ENCODE data around the gene MEI4. TPM values are rescaled to one million over a fixed set of nuclear protein-coding genes. Genes with fewer than 3 reads are reported as not detected.

Gene MEI4
- total and polyA plus RNA-seq, 2 donors (not counting 1 experiment from before 2014, with no cell fraction given): not detected

GRCh38 chr6:77796824-77797809 is 144.3 kb downstream of the MEI4 start:
- no peak overlapping the region for H3K9ac ChIP-seq (ENCODE audit: low read length)
- no peaks in the 10 kb centered on the region for H3K4me1 Mint-ChIP-seq
- no peaks in the 10 kb centered on the region for H4K20me1 ChIP-seq (ENCODE audit: control insufficient read depth, insufficient read depth, low read length, poor library complexity, severe bottlenecking)
- H2AFZ ChIP-seq (ENCODE audit: insufficient read depth, low read depth, low read length, poor library complexity, severe bottlenecking): no peak overlapping the region
- H3K27me3 ChIP-seq (replicated peaks in 1 of 4; ENCODE audit: control extremely low read depth in 1 of 4, control insufficient read depth in 3 of 4, insufficient read depth in 4 of 4, low read length in 3 of 4): no peaks in the 10 kb centered on the region
- no peak overlapping the region for H3K4me3 Mint-ChIP-seq
- no peak for ATAC-seq (ENCODE audit: low read depth)
- H3K9me3 ChIP-seq (ENCODE audit: control extremely low read depth in 1 of 3, control insufficient read depth in 2 of 3, insufficient read depth in 1 of 3, low read length in 2 of 3): peaks cover 0 to 3% (median 0%) of the 10 kb centered on the region in 3 donors
- no peak overlapping the region for H3K4me3 ChIP-seq (ENCODE audit: control extremely low read depth in 1 of 5, extremely low read depth in 1 of 5, insufficient read depth in 1 of 5, low read depth in 2 of 5, low read length in 4 of 5)
- H3K79me2 ChIP-seq (ENCODE audit: control insufficient read depth, insufficient read depth, low read length): no peaks in the 10 kb centered on the region
- H3K4me2 ChIP-seq (replicated peaks; ENCODE audit: low read depth, low read length, poor library complexity, severe bottlenecking): no peak overlapping the region
- no peak overlapping the region for H3K27ac ChIP-seq (ENCODE audit: low read length in 2 of 2)
- intact Hi-C loops (cut with micrococcal nuclease): no loop called here
- no peaks in the 10 kb centered on the region for H3K27me3 Mint-ChIP-seq
- H3K4me1 ChIP-seq (ENCODE audit: control insufficient read depth in 2 of 2, insufficient read depth in 2 of 2, low read length in 2 of 2): no peaks in the 10 kb centered on the region
- no peaks in the 10 kb centered on the region for H3K36me3 ChIP-seq (replicated peaks in 1 of 2; ENCODE audit: control extremely low read depth in 1 of 2, control insufficient read depth in 1 of 2, extremely low read depth in 1 of 2, insufficient read depth in 2 of 2, low read length in 1 of 2)
- POLR2A ChIA-PET: no interaction called here
- TF ChIP-seq EZH2 (IDR thresholded peaks at IDR 0.05; ENCODE audit: borderline replicate concordance, insufficient read depth, low read depth, low read length, poor library complexity, severe bottlenecking): no peak
- TF ChIP-seq, protein P1, sequence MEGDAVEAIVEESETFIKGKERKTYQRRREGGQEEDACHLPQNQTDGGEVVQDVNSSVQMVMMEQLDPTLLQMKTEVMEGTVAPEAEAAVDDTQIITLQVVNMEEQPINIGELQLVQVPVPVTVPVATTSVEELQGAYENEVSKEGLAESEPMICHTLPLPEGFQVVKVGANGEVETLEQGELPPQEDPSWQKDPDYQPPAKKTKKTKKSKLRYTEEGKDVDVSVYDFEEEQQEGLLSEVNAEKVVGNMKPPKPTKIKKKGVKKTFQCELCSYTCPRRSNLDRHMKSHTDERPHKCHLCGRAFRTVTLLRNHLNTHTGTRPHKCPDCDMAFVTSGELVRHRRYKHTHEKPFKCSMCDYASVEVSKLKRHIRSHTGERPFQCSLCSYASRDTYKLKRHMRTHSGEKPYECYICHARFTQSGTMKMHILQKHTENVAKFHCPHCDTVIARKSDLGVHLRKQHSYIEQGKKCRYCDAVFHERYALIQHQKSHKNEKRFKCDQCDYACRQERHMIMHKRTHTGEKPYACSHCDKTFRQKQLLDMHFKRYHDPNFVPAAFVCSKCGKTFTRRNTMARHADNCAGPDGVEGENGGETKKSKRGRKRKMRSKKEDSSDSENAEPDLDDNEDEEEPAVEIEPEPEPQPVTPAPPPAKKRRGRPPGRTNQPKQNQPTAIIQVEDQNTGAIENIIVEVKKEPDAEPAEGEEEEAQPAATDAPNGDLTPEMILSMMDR (IDR thresholded peaks at IDR 0.05): no peak
- CTCF ChIA-PET: no interaction called here
- H3K27ac Mint-ChIP-seq: no peak overlapping the region
- DNase-seq: no peak
- H3K9me3 Mint-ChIP-seq (ENCODE audit: insufficient read depth): peaks cover 7% of the 10 kb centered on the region
- WGBS (ENCODE audit: insufficient coverage): 86% methylated on average over 3 of the region's 6 CpGs

GRCh38 chr6:77812304-77812703 is 159.5 kb downstream of the MEI4 start:
- H3K4me3 Mint-ChIP-seq: no peak overlapping the region

More at GRCh38 chr6:77812304-77812703, 159.5 kb downstream of the MEI4 start:
- H3K36me3 ChIP-seq (replicated peaks in 1 of 2; ENCODE audit: control extremely low read depth in 1 of 2, control insufficient read depth in 1 of 2, extremely low read depth in 1 of 2, insufficient read depth in 2 of 2, low read length in 1 of 2): no peaks in the 10 kb centered on the region
- H3K4me2 ChIP-seq (replicated peaks; ENCODE audit: low read depth, low read length, poor library complexity, severe bottlenecking): no peak overlapping the region
- no peaks in the 10 kb centered on the region for H3K9me3 ChIP-seq (ENCODE audit: control extremely low read depth in 1 of 3, control insufficient read depth in 2 of 3, insufficient read depth in 1 of 3, low read length in 2 of 3)
- no peaks in the 10 kb centered on the region for H3K79me2 ChIP-seq (ENCODE audit: control insufficient read depth, insufficient read depth, low read length)
- ATAC-seq (ENCODE audit: low read depth) (no peak), DNase-seq (no peak)
- H3K9ac ChIP-seq (ENCODE audit: low read length): no peak overlapping the region
- whole genome bisulfite sequencing (ENCODE audit: insufficient coverage): no CpG with 5 or more reads among the region's 1 CpG
- no peaks in the 10 kb centered on the region for H4K20me1 ChIP-seq (ENCODE audit: control insufficient read depth, insufficient read depth, low read length, poor library complexity, severe bottlenecking)
- intact Hi-C loops (cut with micrococcal nuclease): no loop called here
- ChIA-PET POLR2A (no interaction called here), CTCF (no interaction called here)
- TF ChIP-seq EZH2 (IDR thresholded peaks at IDR 0.05; ENCODE audit: borderline replicate concordance, insufficient read depth, low read depth, low read length, poor library complexity, severe bottlenecking): no peak
- TF ChIP-seq, protein P1 (IDR thresholded peaks at IDR 0.05): no peak
- no peak overlapping the region for H3K27ac ChIP-seq (ENCODE audit: low read length in 2 of 2)
- no peaks in the 10 kb centered on the region for H3K9me3 Mint-ChIP-seq (ENCODE audit: insufficient read depth)
- H2AFZ ChIP-seq (ENCODE audit: insufficient read depth, low read depth, low read length, poor library complexity, severe bottlenecking): no peak overlapping the region
- no peaks in the 10 kb centered on the region for H3K27me3 Mint-ChIP-seq
- no peaks in the 10 kb centered on the region for H3K27me3 ChIP-seq (replicated peaks in 1 of 4; ENCODE audit: control extremely low read depth in 1 of 4, control insufficient read depth in 3 of 4, insufficient read depth in 4 of 4, low read length in 3 of 4)
- H3K4me1 Mint-ChIP-seq: no peaks in the 10 kb centered on the region
- no peak overlapping the region for H3K27ac Mint-ChIP-seq
- H3K4me3 ChIP-seq (ENCODE audit: control extremely low read depth in 1 of 5, extremely low read depth in 1 of 5, insufficient read depth in 1 of 5, low read depth in 2 of 5, low read length in 4 of 5): no peak overlapping the region
- H3K4me1 ChIP-seq (ENCODE audit: control insufficient read depth in 2 of 2, insufficient read depth in 2 of 2, low read length in 2 of 2): no peaks in the 10 kb centered on the region

All from B cell (primary cell).